H1 (cell line): ENCODE measurements around the gene FXYD3.

Experiments
- MAFK ChIP-seq: IDR thresholded peaks from 2 replicates; pipeline ENCODE4 v1.6.1; 2012; ENCODE audit warnings: low read depth, mild to moderate bottlenecking, improper control_type of control experiment, low read length
- POLR2AphosphoS5 ChIP-seq: IDR thresholded peaks from 2 replicates; pipeline ENCODE4 v1.6.1; 2011; ENCODE audit warnings: low read depth, low read length

- no peak for TF ChIP-seq MAFK
- no peak for TF ChIP-seq POLR2AphosphoS5
Observed at GRCh38 chr19:35083691-35084508, 31.7 kb upstream of the FXYD3 start.
